HCT116 (cell line): ENCODE measurements around the gene LY86. TPM values are rescaled to one million over a fixed set of nuclear protein-coding genes. Genes with fewer than 3 reads are reported as not detected.

Experiments used
- ATAC-seq: fragments of 200-7000 bp; cut with Tn5 transposase; 2 replicates; pipeline ENCODE4 v1.9.1; 2020; ENCODE audit warnings: mild to moderate bottlenecking, moderate library complexity
- BruUV-seq: library from RNA; stranded (reverse); fragments of 400-500 nt; replicated peaks from 2 replicates; lab custom pipeline; 2021; lab: Mats Ljungman, UMichigan
- CTCF ChIA-PET: fragments of 300-600 bp; sonication (Branson Sonifier 250); formaldehyde crosslinking; loops from one replicate; lab custom pipeline; 2021; ENCODE audit warnings: antibody characterized with exemption; lab: Charles Lee
- POLR2A ChIA-PET: fragments of 300-600, 350-600 bp; sonication (Branson Sonifier 250); formaldehyde crosslinking; loops from one replicate; lab custom pipeline; 2021; ENCODE audit warnings: antibody characterized with exemption; lab: Charles Lee
- RAD21 ChIA-PET, 2 experiments: fragments of 300-600 bp; sonication (Branson Sonifier 250); formaldehyde crosslinking; loops; one replicate each; lab custom pipeline; 2023; ENCODE audit warnings: low total read pairs in 2 of 2; ENCODE audit not compliant: uncharacterized antibody in 2 of 2, unreplicated experiment in 2 of 2, low non-redundant PET in 1 of 2; lab: Charles Lee
- DNase-seq: peaks from one replicate; pipeline ENCODE4 v3.0.0-alpha.2; 2010; ENCODE audit warnings: low read depth, low spot score
- H2AFZ ChIP-seq: fragments of 200-600 bp; shearing (Covaris generic), sonication (generic); 2 replicates; pipeline ENCODE4 v1.6.1; 2017; ENCODE audit warnings: low read depth, mixed run types, mixed read lengths, antibody characterized with exemption, low read length; ENCODE audit not compliant: poor library complexity, severe bottlenecking
- H3K27ac ChIP-seq: 2 replicates; pipeline ENCODE4 v1.5.1; 2012; ENCODE audit warnings: low read depth, low read length
- H3K27me3 ChIP-seq: fragments of 200-600 bp; sonication (generic); 2 replicates; pipeline ENCODE4 v1.6.1; 2016; ENCODE audit warnings: mixed run types, low read length, mixed read lengths; ENCODE audit not compliant: insufficient read depth
- H3K36me3 ChIP-seq, 2 experiments: fragments of 200-500 bp in 1 of 2; fragments of 200-600 bp in 1 of 2; sonication (Bioruptor generic) in 1 of 2; sonication (generic) in 1 of 2; 2 replicates each; pipeline versions ENCODE4 v1.5.1 to v1.6.1; 2014 to 2016; ENCODE audit warnings: low read length in 2 of 2, inconsistent platforms in 1 of 2, mixed read lengths in 1 of 2, mixed run types in 1 of 2; ENCODE audit not compliant: insufficient read depth in 2 of 2, control insufficient read depth in 1 of 2
- H3K4me1 ChIP-seq, 2 experiments: fragments of 200-600 bp in 1 of 2; sonication (generic) in 1 of 2; 2 replicates each; pipeline versions ENCODE4 v1.5.1 to v1.6.1; 2012 to 2017; ENCODE audit warnings: low read length in 2 of 2, inconsistent platforms in 1 of 2, mild to moderate bottlenecking in 1 of 2, mixed read lengths in 1 of 2, mixed run types in 1 of 2, moderate library complexity in 1 of 2; ENCODE audit not compliant: insufficient read depth in 2 of 2, control insufficient read depth in 1 of 2
- H3K4me2 ChIP-seq: fragments of 200-600 bp; sonication (generic); 2 replicates; pipeline ENCODE4 v1.6.1; 2017; ENCODE audit warnings: mixed run types, low read length, mixed read lengths
- H3K4me3 ChIP-seq, 2 experiments: fragments of 200-600 bp in 1 of 2; sonication (generic) in 1 of 2; replicated peaks in 1 of 2; 2 replicates each; pipeline ENCODE4 v1.5.1; 2011 to 2016; ENCODE audit warnings: low read length in 2 of 2, control low read depth in 1 of 2, low read depth in 1 of 2, mild to moderate bottlenecking in 1 of 2, mixed read lengths in 1 of 2, mixed run types in 1 of 2
- H3K79me2 ChIP-seq: fragments of 200-600 bp; sonication (generic); 2 replicates; pipeline ENCODE4 v1.6.1; 2017; ENCODE audit warnings: mild to moderate bottlenecking, mixed run types, low read length, moderate library complexity, mixed read lengths; ENCODE audit not compliant: insufficient read depth
- H3K9ac ChIP-seq: fragments of 200-600 bp; sonication (generic); 2 replicates; pipeline ENCODE4 v1.6.1; 2016; ENCODE audit warnings: low read length, mixed read lengths
- H3K9me2 ChIP-seq: fragments of 200-600 bp; sonication (generic), shearing (Covaris generic); 2 replicates; pipeline ENCODE4 v1.6.1; 2017; ENCODE audit warnings: mixed run types, mild to moderate bottlenecking, moderate library complexity; ENCODE audit not compliant: insufficient read depth
- H3K9me3 ChIP-seq, 2 experiments: fragments of 200-500 bp in 1 of 2; fragments of 200-600 bp in 1 of 2; sonication (Bioruptor generic) in 1 of 2; sonication (generic) in 1 of 2; 2 replicates each; pipeline ENCODE4 v1.6.1; 2014 to 2017; ENCODE audit warnings: low read length in 2 of 2, mixed read lengths in 2 of 2, inconsistent platforms in 1 of 2, low read depth in 1 of 2, mild to moderate bottlenecking in 1 of 2, mixed run types in 1 of 2, moderate library complexity in 1 of 2; ENCODE audit not compliant: control insufficient read depth in 1 of 2, insufficient read depth in 1 of 2
- H4K20me1 ChIP-seq: fragments of 200-600 bp; sonication (generic), shearing (Covaris generic); 2 replicates; pipeline ENCODE4 v1.6.1; 2017; ENCODE audit warnings: mixed run types, mild to moderate bottlenecking, moderate library complexity; ENCODE audit not compliant: insufficient read depth
- ATF3 ChIP-seq: IDR thresholded peaks from 2 replicates; pipeline ENCODE4 v1.6.1; 2012
- CBX3 ChIP-seq: IDR thresholded peaks from 2 replicates; pipeline ENCODE4 v1.6.1; 2012; ENCODE audit warnings: low read depth
- CTCF ChIP-seq, 3 experiments: fragments of 200-600 bp in 1 of 3; sonication (generic) in 1 of 3; IDR thresholded peaks in 2 of 3; conservative IDR thresholded peaks in 1 of 3; 2 replicates each; pipeline ENCODE4 v1.5.1; 2012 to 2017; ENCODE audit warnings: low read depth in 2 of 3, low read length in 2 of 3, antibody characterized with exemption in 1 of 3, borderline replicate concordance in 1 of 3, control low read depth in 1 of 3, mild to moderate bottlenecking in 1 of 3, mixed read lengths in 1 of 3, mixed run types in 1 of 3, moderate library complexity in 1 of 3; ENCODE audit not compliant: insufficient read depth in 1 of 3
- EZH2 ChIP-seq: fragments of 200-600 bp; sonication (generic); IDR thresholded peaks from 2 replicates; pipeline ENCODE4 v1.6.1; 2017; ENCODE audit warnings: antibody characterized with exemption, mixed run types
- EZH2phosphoT487 ChIP-seq: fragments of 200-600 bp; IDR thresholded peaks from 2 replicates; pipeline ENCODE4 v1.6.1; 2018; ENCODE audit warnings: antibody characterized with exemption, borderline replicate concordance
- POLR2A ChIP-seq: IDR thresholded peaks from 2 replicates; pipeline ENCODE4 v1.7.0; 2011; ENCODE audit warnings: borderline replicate concordance; ENCODE audit not compliant: insufficient read depth, insufficient read length; ENCODE audit errors: extremely low read depth
- SIN3A ChIP-seq: IDR thresholded peaks from 2 replicates; pipeline ENCODE4 v1.6.1; 2012; ENCODE audit warnings: low read depth
- SP1 ChIP-seq: IDR thresholded peaks from 2 replicates; pipeline ENCODE4 v1.6.1; 2012; ENCODE audit warnings: low read depth
- intact Hi-C: fragments of 100-400 bp; cut with micrococcal nuclease; formaldehyde crosslinking; loops from 2 replicates; pipeline ENCODE4 v1.10.0; 2022
- total RNA-seq: library from RNA; stranded (reverse); gene quantifications from one replicate; pipeline ENCODE4 v1.2.1, GENCODE V29; 2021; ENCODE audit not compliant: unreplicated experiment
- TF ChIP-seq, protein P1 (sequence below): IDR thresholded peaks from 2 replicates; pipeline ENCODE4 v1.6.1; 2012; ENCODE audit warnings: low read depth

Gene LY86
- total RNA-seq, 1 experiment from 2014 or later: not detected

GRCh38 chr6:6701864-6702263 lies 113.3 kb downstream of the LY86 start (continued):
- TF ChIP-seq POLR2A: no peak
- TF ChIP-seq EZH2phosphoT487: no peak
- TF ChIP-seq SP1: no peak

- POLR2A ChIA-PET: no interaction called here
- H3K36me3 ChIP-seq: no peaks in the 10 kb centered on the region
- no TSS peak for BruUV-seq
Measured at GRCh38 chr6:6703699-6704098, 115.2 kb downstream of the LY86 start.

More at GRCh38 chr6:6703699-6704098, 115.2 kb downstream of the LY86 start:
- no peak overlapping the region for H3K27ac ChIP-seq
- ChIA-PET CTCF (no interaction called here), RAD21 (no interaction called here)
- no peak overlapping the region for H3K4me2 ChIP-seq
- H3K27me3 ChIP-seq: no peaks in the 10 kb centered on the region
- H4K20me1 ChIP-seq: no peaks in the 10 kb centered on the region
- intact Hi-C loops: no loop called here
- H3K4me1 ChIP-seq: peaks cover 9 to 13% of the 10 kb centered on the region in 2 experiments; a peak in 3 of 4 replicates
- no peaks in the 10 kb centered on the region for H3K9me3 ChIP-seq
- no peak overlapping the region for H3K4me3 ChIP-seq
- H3K9me2 ChIP-seq: no peaks in the 10 kb centered on the region
- no peak overlapping the region for H3K9ac ChIP-seq
- TF ChIP-seq ATF3 (no peak), EZH2 (no peak), SIN3A (no peak), CBX3 (no peak), CTCF (IDR thresholded peaks at IDR 0.05 in 2 of 3, conservative IDR thresholded peaks at IDR 0.05 in 1 of 3; ENCODE audit: borderline replicate concordance in 1 of 3, insufficient read depth in 1 of 3, low read depth in 2 of 3, low read length in 2 of 3) (no peak), EZH2phosphoT487 (no peak)
- TF ChIP-seq, protein P1, sequence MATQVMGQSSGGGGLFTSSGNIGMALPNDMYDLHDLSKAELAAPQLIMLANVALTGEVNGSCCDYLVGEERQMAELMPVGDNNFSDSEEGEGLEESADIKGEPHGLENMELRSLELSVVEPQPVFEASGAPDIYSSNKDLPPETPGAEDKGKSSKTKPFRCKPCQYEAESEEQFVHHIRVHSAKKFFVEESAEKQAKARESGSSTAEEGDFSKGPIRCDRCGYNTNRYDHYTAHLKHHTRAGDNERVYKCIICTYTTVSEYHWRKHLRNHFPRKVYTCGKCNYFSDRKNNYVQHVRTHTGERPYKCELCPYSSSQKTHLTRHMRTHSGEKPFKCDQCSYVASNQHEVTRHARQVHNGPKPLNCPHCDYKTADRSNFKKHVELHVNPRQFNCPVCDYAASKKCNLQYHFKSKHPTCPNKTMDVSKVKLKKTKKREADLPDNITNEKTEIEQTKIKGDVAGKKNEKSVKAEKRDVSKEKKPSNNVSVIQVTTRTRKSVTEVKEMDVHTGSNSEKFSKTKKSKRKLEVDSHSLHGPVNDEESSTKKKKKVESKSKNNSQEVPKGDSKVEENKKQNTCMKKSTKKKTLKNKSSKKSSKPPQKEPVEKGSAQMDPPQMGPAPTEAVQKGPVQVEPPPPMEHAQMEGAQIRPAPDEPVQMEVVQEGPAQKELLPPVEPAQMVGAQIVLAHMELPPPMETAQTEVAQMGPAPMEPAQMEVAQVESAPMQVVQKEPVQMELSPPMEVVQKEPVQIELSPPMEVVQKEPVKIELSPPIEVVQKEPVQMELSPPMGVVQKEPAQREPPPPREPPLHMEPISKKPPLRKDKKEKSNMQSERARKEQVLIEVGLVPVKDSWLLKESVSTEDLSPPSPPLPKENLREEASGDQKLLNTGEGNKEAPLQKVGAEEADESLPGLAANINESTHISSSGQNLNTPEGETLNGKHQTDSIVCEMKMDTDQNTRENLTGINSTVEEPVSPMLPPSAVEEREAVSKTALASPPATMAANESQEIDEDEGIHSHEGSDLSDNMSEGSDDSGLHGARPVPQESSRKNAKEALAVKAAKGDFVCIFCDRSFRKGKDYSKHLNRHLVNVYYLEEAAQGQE: no peak
- ATAC-seq (no peak), DNase-seq (no peak)
- H2AFZ ChIP-seq: no peak overlapping the region
- no peaks in the 10 kb centered on the region for H3K79me2 ChIP-seq
